ENCODE results near the gene ELOVL4. TPM values are rescaled to one million over a fixed set of nuclear protein-coding genes. Genes with fewer than 3 reads are reported as not detected.

The ELOVL4 gene
- polyA plus RNA-seq, 2 donors, result 10.8 to 11.6 TPM

DNA sequence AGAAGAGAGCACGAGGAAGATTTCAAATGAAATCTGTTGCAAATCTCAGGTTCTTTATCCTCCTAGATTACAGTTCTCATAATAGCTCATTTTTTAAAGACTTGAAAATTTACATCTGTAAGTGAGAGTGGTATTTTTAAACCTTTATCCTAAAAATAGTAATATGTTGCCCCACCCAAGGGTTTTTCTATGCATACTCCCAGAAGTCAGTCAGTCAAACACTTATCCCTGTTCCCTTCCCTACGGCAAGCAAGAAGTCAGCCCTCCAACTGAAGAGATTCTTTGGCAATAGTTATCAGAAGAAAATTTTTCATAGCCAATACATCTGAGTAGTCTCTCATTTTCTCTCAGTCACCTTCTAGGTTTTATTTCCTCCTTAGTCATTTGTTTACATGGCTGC, 24.1 kb downstream of the ELOVL4 start:
- H3K4me3 ChIP-seq (ENCODE audit: low read depth in 1 of 2, low read length in 2 of 2), result no peak overlapping the region
- no peaks in the 10 kb centered on the region for H3K36me3 ChIP-seq (ENCODE audit: control insufficient read depth in 2 of 2, insufficient read depth in 2 of 2, low read length in 1 of 2)
- WGBS, 2 donors, result 86 to 97% methylated on average over 2 of the region's 2 CpGs
- H3K4me1 ChIP-seq (ENCODE audit: control insufficient read depth in 2 of 2, insufficient read depth in 2 of 2, low read length in 1 of 2), result no peaks in the 10 kb centered on the region
- no peaks in the 10 kb centered on the region for H3K27me3 ChIP-seq (ENCODE audit: control insufficient read depth in 1 of 2, insufficient read depth in 2 of 2, low read length in 2 of 2)
- H3K9me3 ChIP-seq (ENCODE audit: control insufficient read depth in 2 of 2, insufficient read depth in 1 of 2, low read depth in 1 of 2, low read length in 1 of 2), result no peaks in the 10 kb centered on the region
- no peak overlapping the region for H3K27ac ChIP-seq (ENCODE audit: low read depth in 2 of 2, low read length in 1 of 2)

DNA sequence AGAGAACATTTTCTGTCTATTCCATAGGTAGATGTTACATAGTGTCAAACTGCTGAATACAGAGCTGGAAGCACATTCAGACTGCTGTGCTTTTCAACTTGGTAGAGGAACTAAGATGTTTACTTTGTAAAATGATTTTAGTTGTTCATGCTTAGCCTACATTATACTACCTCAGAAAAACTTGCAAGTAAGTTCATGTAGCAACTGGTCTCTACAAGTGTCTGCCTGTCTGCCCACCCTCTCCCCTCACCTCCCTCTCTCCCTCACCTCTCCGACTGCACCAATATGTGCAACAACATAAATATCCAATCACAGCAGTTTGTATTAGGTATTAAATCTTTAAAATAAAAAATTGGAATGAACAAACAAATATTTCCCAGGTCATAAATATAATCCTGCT, 25.3 kb downstream of the ELOVL4 start:
- no peak overlapping the region for H3K4me3 ChIP-seq (ENCODE audit: low read depth in 1 of 2, low read length in 2 of 2)
- no peak overlapping the region for H3K27ac ChIP-seq (ENCODE audit: low read depth in 2 of 2, low read length in 1 of 2)
- no peaks in the 10 kb centered on the region for H3K4me1 ChIP-seq (ENCODE audit: control insufficient read depth in 2 of 2, insufficient read depth in 2 of 2, low read length in 1 of 2)
- 63 to 79% methylated on average over 1 of the region's 1 CpG for WGBS, 2 donors
- no peaks in the 10 kb centered on the region for H3K27me3 ChIP-seq (ENCODE audit: control insufficient read depth in 1 of 2, insufficient read depth in 2 of 2, low read length in 2 of 2)
- H3K36me3 ChIP-seq (ENCODE audit: control insufficient read depth in 2 of 2, insufficient read depth in 2 of 2, low read length in 1 of 2), result no peaks in the 10 kb centered on the region
- no peaks in the 10 kb centered on the region for H3K9me3 ChIP-seq (ENCODE audit: control insufficient read depth in 2 of 2, insufficient read depth in 1 of 2, low read depth in 1 of 2, low read length in 1 of 2)

DNA sequence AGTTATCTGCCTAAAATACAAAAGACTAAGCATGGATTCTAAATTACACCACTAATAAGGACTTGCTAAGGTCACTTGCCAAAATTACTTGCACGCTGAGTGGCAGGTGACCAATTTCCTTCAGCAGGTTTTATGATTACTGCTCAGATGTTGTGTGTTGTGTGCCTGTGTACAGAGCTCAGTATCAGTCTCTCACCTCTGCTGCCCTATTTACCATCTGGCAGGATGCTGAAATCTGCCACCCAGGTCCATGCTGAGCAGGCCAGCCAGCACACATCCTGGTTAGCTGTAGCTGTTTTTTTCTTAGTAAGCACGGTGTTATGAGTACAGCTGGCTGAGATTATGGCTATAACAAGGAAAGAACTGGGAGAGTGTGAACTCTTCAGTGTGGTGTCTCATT, 34.0 kb downstream of the ELOVL4 start:
- H3K9me3 ChIP-seq (ENCODE audit: control insufficient read depth in 2 of 2, insufficient read depth in 1 of 2, low read depth in 1 of 2, low read length in 1 of 2), result no peaks in the 10 kb centered on the region
- no peaks in the 10 kb centered on the region for H3K4me1 ChIP-seq (ENCODE audit: control insufficient read depth in 2 of 2, insufficient read depth in 2 of 2, low read length in 1 of 2)
- WGBS, 2 donors, result 39 to 61% methylated on average over 2 of the region's 2 CpGs
- H3K27ac ChIP-seq (ENCODE audit: low read depth in 2 of 2, low read length in 1 of 2), result peak overlapping the region in 1 of 2 donors; percentile 31
- no peak overlapping the region for H3K4me3 ChIP-seq (ENCODE audit: low read depth in 1 of 2, low read length in 2 of 2)
- H3K36me3 ChIP-seq (ENCODE audit: control insufficient read depth in 2 of 2, insufficient read depth in 2 of 2, low read length in 1 of 2), result no peaks in the 10 kb centered on the region
- H3K27me3 ChIP-seq (ENCODE audit: control insufficient read depth in 1 of 2, insufficient read depth in 2 of 2, low read length in 2 of 2), result no peaks in the 10 kb centered on the region

- 59 to 64% methylated on average over 1 of the region's 1 CpG for WGBS, 2 donors
- Histone ChIP-seq H3K4me1 (ENCODE audit: control insufficient read depth in 2 of 2, insufficient read depth in 2 of 2, low read length in 1 of 2) (no peaks in the 10 kb centered on the region), H3K27ac (ENCODE audit: low read depth in 2 of 2, low read length in 1 of 2) (no peak overlapping the region), H3K27me3 (ENCODE audit: control insufficient read depth in 1 of 2, insufficient read depth in 2 of 2, low read length in 2 of 2) (no peaks in the 10 kb centered on the region), H3K9me3 (ENCODE audit: control insufficient read depth in 2 of 2, insufficient read depth in 1 of 2, low read depth in 1 of 2, low read length in 1 of 2) (no peaks in the 10 kb centered on the region), H3K4me3 (ENCODE audit: low read depth in 1 of 2, low read length in 2 of 2) (no peak overlapping the region), H3K36me3 (ENCODE audit: control insufficient read depth in 2 of 2, insufficient read depth in 2 of 2, low read length in 1 of 2) (no peaks in the 10 kb centered on the region)
Observed at GRCh38 chr6:79911992-79912391, 35.4 kb downstream of the ELOVL4 start.

GRCh38 chr6:79909517-79909916, 37.8 kb downstream of the ELOVL4 start:
- Histone ChIP-seq H3K9me3 (ENCODE audit: control insufficient read depth in 2 of 2, insufficient read depth in 1 of 2, low read depth in 1 of 2, low read length in 1 of 2) (no peaks in the 10 kb centered on the region), H3K27me3 (ENCODE audit: control insufficient read depth in 1 of 2, insufficient read depth in 2 of 2, low read length in 2 of 2) (no peaks in the 10 kb centered on the region), H3K36me3 (ENCODE audit: control insufficient read depth in 2 of 2, insufficient read depth in 2 of 2, low read length in 1 of 2) (no peaks in the 10 kb centered on the region), H3K4me1 (ENCODE audit: control insufficient read depth in 2 of 2, insufficient read depth in 2 of 2, low read length in 1 of 2) (no peaks in the 10 kb centered on the region), H3K4me3 (ENCODE audit: low read depth in 1 of 2, low read length in 2 of 2) (no peak overlapping the region), H3K27ac (ENCODE audit: low read depth in 2 of 2, low read length in 1 of 2) (no peak overlapping the region)
- 89 to 95% methylated on average over 3 of the region's 3 CpGs for WGBS, 2 donors

- no peaks in the 10 kb centered on the region for H3K4me1 ChIP-seq (ENCODE audit: control insufficient read depth in 2 of 2, insufficient read depth in 2 of 2, low read length in 1 of 2)
- no peak overlapping the region for H3K27ac ChIP-seq (ENCODE audit: low read depth in 2 of 2, low read length in 1 of 2)
- no peaks in the 10 kb centered on the region for H3K36me3 ChIP-seq (ENCODE audit: control insufficient read depth in 2 of 2, insufficient read depth in 2 of 2, low read length in 1 of 2)
- WGBS, 2 donors, result 84 to 90% methylated on average over 2 of the region's 2 CpGs
- H3K4me3 ChIP-seq (ENCODE audit: low read depth in 1 of 2, low read length in 2 of 2), result no peak overlapping the region
- no peaks in the 10 kb centered on the region for H3K9me3 ChIP-seq (ENCODE audit: control insufficient read depth in 2 of 2, insufficient read depth in 1 of 2, low read depth in 1 of 2, low read length in 1 of 2)
- no peaks in the 10 kb centered on the region for H3K27me3 ChIP-seq (ENCODE audit: control insufficient read depth in 1 of 2, insufficient read depth in 2 of 2, low read length in 2 of 2)
Observed at GRCh38 chr6:79902046-79902445, 45.3 kb downstream of the ELOVL4 start.

GRCh38 chr6:79898076-79898475, 49.3 kb downstream of the ELOVL4 start:
- no peaks in the 10 kb centered on the region for H3K36me3 ChIP-seq (ENCODE audit: control insufficient read depth in 2 of 2, insufficient read depth in 2 of 2, low read length in 1 of 2)
- H3K27ac ChIP-seq (ENCODE audit: low read depth in 2 of 2, low read length in 1 of 2), result no peak overlapping the region
- WGBS, 2 donors, result 62 to 66% methylated on average over 1 of the region's 1 CpG
- H3K9me3 ChIP-seq (ENCODE audit: control insufficient read depth in 2 of 2, insufficient read depth in 1 of 2, low read depth in 1 of 2, low read length in 1 of 2), result no peaks in the 10 kb centered on the region
- no peak overlapping the region for H3K4me3 ChIP-seq (ENCODE audit: low read depth in 1 of 2, low read length in 2 of 2)
- H3K4me1 ChIP-seq (ENCODE audit: control insufficient read depth in 2 of 2, insufficient read depth in 2 of 2, low read length in 1 of 2), result no peaks in the 10 kb centered on the region
- no peaks in the 10 kb centered on the region for H3K27me3 ChIP-seq (ENCODE audit: control insufficient read depth in 1 of 2, insufficient read depth in 2 of 2, low read length in 2 of 2)

- WGBS, 2 donors, result 84 to 88% methylated on average over 5 of the region's 5 CpGs
- H3K4me3 ChIP-seq (ENCODE audit: low read depth in 1 of 2, low read length in 2 of 2), result no peak overlapping the region
- peak overlapping the region; percentile 77 to 86 for H3K27ac ChIP-seq (ENCODE audit: low read depth in 2 of 2, low read length in 1 of 2)
- H3K9me3 ChIP-seq (ENCODE audit: control insufficient read depth in 2 of 2, insufficient read depth in 1 of 2, low read depth in 1 of 2, low read length in 1 of 2), result no peaks in the 10 kb centered on the region
- no peaks in the 10 kb centered on the region for H3K4me1 ChIP-seq (ENCODE audit: control insufficient read depth in 2 of 2, insufficient read depth in 2 of 2, low read length in 1 of 2)
- no peaks in the 10 kb centered on the region for H3K36me3 ChIP-seq (ENCODE audit: control insufficient read depth in 2 of 2, insufficient read depth in 2 of 2, low read length in 1 of 2)
- H3K27me3 ChIP-seq (ENCODE audit: control insufficient read depth in 1 of 2, insufficient read depth in 2 of 2, low read length in 2 of 2), result no peaks in the 10 kb centered on the region
Observed at GRCh38 chr6:79896075-79896449, 51.3 kb downstream of the ELOVL4 start.

DNA sequence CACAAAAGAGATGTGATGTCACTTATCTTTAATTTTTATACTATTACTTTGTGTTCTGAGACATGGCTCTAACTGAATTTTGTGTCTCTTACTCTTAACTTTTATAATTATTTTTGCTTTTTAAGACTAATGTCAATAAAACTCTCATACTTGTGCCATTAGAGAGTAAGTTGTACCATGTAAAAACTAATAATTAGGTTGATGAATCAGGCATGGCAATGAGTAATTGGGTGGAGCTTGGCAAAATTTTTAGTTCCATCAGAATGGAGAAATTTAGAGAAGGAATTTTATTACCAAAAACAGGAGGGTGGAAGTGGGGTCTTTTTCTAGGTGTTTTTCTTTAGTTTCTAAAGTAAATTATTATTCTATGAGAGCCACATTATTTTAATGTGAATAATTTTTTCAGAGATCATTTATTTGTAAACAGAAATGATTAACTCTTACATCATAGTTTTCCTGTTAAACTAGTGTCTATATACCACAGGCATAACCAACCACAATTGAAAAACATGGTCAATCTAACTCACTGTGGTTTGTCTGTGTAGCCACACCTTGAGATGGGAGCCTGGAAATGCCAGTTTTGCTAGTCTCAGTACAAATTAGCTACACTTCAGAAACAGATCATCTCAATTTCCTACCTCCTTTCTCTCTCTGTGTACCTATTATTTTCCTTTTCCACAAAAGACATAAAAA, 51.8 kb downstream of the ELOVL4 start:
- Histone ChIP-seq H3K27ac (ENCODE audit: low read depth in 2 of 2, low read length in 1 of 2) (peak overlapping the region in 1 of 2 donors; percentile 77), H3K27me3 (ENCODE audit: control insufficient read depth in 1 of 2, insufficient read depth in 2 of 2, low read length in 2 of 2) (no peaks in the 10 kb centered on the region), H3K4me1 (ENCODE audit: control insufficient read depth in 2 of 2, insufficient read depth in 2 of 2, low read length in 1 of 2) (no peaks in the 10 kb centered on the region), H3K9me3 (ENCODE audit: control insufficient read depth in 2 of 2, insufficient read depth in 1 of 2, low read depth in 1 of 2, low read length in 1 of 2) (no peaks in the 10 kb centered on the region), H3K36me3 (ENCODE audit: control insufficient read depth in 2 of 2, insufficient read depth in 2 of 2, low read length in 1 of 2) (no peaks in the 10 kb centered on the region), H3K4me3 (ENCODE audit: low read depth in 1 of 2, low read length in 2 of 2) (no peak overlapping the region)

GRCh38 chr6:79894939-79895338, 52.4 kb downstream of the ELOVL4 start:
- Histone ChIP-seq H3K9me3 (ENCODE audit: control insufficient read depth in 2 of 2, insufficient read depth in 1 of 2, low read depth in 1 of 2, low read length in 1 of 2) (no peaks in the 10 kb centered on the region), H3K36me3 (ENCODE audit: control insufficient read depth in 2 of 2, insufficient read depth in 2 of 2, low read length in 1 of 2) (no peaks in the 10 kb centered on the region), H3K27me3 (ENCODE audit: control insufficient read depth in 1 of 2, insufficient read depth in 2 of 2, low read length in 2 of 2) (no peaks in the 10 kb centered on the region), H3K4me1 (ENCODE audit: control insufficient read depth in 2 of 2, insufficient read depth in 2 of 2, low read length in 1 of 2) (no peaks in the 10 kb centered on the region), H3K27ac (ENCODE audit: low read depth in 2 of 2, low read length in 1 of 2) (peak overlapping the region in 1 of 2 donors; percentile 16), H3K4me3 (ENCODE audit: low read depth in 1 of 2, low read length in 2 of 2) (no peak overlapping the region)
- 30 to 31% methylated on average over 1 of the region's 1 CpG for WGBS, 2 donors

Measured in esophagus (tissue), 2 donors.